ENCODE measurements around the gene PSME1.

The PSME1 gene

DNA sequence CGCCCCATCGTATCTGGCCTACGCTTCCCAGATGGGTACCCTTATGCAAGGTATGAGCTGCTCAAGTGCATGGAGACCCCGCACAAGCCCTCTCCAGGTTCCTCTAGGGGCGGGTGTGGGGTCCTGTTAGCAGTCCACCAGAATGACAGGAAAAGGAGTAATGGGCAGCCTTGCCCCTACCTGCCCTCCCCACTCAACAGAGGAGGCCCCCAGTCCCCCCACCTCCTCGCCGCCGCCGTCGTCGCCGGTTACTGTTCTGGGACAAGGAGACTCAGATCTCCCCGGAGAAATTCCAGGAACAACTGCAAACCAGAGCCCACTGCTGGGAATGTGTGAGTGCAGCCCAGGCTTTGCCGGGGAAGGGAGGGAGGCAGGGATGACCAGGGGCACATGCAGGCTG, 41.9 kb downstream of the PSME1 start:
- no peak overlapping the region for H3K4me3 ChIP-seq (ENCODE audit: low read depth, low read length)
- no peak for TF ChIP-seq CTCF (IDR thresholded peaks at IDR 0.05; ENCODE audit: low read depth, low read length)

DNA sequence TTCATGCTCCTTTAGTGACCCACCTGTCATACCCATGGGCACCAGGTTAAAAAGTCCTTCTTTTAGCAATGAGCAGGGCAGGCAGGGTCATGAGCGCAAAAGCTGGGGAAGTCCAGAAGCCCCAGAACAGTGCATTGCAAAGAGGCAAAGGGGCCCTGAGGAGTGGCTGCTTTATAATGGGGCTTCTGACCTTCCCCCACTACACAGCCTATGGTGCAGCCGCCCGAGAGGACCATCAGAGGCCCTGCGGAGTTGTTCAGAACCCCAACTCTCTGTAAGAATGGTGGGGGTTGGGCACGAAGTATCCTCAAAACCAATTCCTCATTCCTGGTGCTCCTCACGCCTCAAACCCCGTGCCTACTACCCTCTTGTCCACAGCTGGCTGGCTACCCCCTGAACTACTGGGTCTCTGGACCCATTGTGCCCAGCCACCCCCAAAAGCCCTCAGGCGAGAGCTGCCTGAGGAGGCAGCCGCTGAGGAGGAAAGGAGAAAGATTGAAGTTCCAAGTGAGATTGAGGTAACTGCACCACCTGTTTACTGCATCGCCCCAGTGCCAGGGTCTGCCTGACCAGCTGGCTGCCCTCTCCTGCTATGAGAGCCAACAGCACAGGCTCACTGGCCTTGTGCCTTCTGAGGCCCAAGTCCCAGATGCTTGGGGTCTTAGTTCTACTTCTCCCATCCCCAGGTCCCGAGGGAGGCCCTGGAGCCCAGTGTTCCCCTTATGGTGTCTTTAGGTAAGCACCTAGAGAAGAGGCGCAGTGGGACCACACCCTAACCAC, 42.6 kb downstream of the PSME1 start:
- H3K4me3 ChIP-seq (ENCODE audit: low read depth, low read length) = no peak overlapping the region
- no peak for TF ChIP-seq CTCF (IDR thresholded peaks at IDR 0.05; ENCODE audit: low read depth, low read length)

- no peak for TF ChIP-seq CTCF (IDR thresholded peaks at IDR 0.05; ENCODE audit: low read depth, low read length)
- no peak overlapping the region for H3K4me3 ChIP-seq (ENCODE audit: low read depth, low read length)
Measured at GRCh38 chr14:24179294-24179960, 43.4 kb downstream of the PSME1 start.

DNA sequence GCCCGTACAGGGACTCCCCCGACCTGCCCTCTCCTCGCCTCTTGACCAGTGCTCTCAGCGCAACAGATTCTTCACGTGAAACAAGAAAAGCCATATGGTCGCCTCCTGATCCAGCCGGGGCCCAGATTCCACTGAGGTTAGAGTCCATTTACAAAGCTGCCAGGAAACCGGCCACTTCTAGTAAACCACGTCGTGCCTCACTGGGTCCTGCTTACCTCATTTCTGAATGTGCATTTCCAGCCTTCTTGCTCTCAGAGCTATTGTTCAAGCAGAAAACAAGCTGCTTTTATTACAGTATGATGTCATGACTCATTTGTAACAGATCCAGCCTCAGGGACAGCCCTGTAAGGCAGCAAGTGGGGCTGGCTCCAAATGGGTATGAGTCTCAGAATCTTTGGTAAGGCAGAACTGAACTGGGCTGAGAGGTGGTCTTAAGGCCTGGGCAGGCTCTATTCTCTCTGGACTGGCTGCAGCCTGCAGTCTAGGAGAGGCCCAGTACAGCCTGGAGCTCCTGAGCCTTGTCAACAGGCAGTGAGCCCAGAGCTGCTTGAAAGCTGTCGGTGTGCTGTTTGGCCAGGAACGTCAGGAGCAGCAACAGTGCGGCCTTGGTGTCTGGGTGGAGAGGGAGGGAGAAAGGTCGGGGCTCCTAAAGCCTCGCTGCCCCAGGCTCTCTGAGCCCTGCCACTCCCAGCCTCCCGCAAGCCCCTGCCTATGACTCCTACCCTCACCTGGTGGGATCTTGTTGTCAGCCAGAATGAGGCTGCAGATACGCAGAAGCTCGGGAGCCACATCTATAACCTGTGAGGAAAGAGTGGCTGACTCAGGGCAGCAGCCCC, 44.2 kb downstream of the PSME1 start:
- TF ChIP-seq CTCF (IDR thresholded peaks at IDR 0.05; ENCODE audit: low read depth, low read length) = no peak
- H3K4me3 ChIP-seq (ENCODE audit: low read depth, low read length) = no peak overlapping the region

DNA sequence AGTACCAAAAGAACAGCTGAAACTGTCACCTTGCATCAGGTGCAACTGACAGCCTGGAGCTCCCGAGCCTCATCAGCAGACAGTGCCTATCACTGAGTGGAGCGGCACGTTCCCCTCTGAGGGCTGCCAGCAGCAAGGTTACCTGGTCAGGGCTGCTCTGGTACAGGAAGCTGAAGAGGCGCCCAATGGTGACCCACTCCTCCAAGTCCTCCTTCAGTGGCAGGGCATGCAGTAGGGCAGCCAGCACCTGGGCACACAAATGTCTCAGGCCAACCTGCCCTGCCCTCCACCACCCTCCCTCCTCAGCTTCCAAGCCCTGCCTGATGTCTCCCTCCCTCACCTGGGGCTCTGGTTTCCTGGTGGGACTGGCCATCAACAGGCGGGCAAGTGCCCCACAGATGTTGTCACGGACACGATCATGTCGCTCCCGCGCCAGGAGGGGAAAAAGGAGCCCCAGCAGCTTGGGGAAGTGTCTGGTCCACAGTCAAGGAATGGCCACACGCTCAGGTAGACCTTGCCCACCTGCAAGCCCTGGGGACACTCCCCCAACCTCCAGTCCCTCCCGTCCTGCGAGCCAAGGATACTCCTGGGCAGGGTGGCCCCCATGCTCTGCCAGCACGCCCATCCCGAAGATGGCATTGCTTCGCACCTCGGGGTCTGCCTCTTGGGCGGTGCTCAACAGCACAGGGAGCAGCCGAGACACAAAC, 45.5 kb downstream of the PSME1 start:
- no peak for TF ChIP-seq CTCF (IDR thresholded peaks at IDR 0.05; ENCODE audit: low read depth, low read length)
- H3K4me3 ChIP-seq (ENCODE audit: low read depth, low read length) = no peak overlapping the region

DNA sequence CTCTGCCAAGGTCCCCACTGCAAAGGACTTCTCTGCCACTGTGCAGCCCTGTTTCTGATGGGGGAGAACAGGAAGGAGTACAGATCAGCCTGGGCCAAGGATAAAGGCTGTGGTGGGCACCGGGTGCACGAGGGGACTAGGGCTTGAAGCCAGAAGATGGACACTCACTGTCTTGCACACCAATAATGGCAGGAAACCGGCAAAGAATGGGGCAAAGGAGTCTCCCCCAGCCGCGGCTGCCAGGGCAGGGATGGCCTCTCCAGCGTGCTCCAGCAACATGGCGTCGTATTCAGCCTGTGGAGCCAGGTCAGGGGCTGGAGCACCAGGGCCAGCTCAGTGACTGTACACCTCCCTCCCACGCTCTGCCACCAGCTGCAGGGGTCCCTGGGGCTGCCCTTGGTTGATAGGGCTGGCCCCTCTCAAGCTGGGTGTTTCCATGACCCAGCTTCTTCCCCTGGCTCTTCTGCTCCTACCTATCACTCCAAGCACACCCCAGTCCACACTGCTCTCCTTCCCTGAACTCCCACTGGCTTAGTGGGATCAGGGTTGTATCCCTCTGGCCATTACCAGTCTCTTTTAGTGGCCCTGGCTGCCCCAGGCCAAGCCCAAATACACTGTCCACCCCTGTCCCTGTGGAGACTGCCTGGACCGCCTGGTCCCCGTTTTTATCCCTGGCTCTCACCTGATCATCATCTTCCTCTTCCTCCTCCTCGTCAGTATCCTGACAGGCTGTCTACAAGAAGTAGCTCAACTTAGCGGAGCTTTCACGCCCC, 46.3 kb downstream of the PSME1 start:
- no peak for TF ChIP-seq CTCF (IDR thresholded peaks at IDR 0.05; ENCODE audit: low read depth, low read length)

More for the DNA sequence above, 46.3 kb downstream of the PSME1 start:
- no peak overlapping the region for H3K4me3 ChIP-seq (ENCODE audit: low read depth, low read length)

All from WI38 (cell line).